HepG2 (cell line): ENCODE measurements around the gene GAS6. TPM values are rescaled to one million over a fixed set of nuclear protein-coding genes. Genes with fewer than 3 reads are reported as not detected.

Experiments used
- ATAC-seq: fragments of 200-7000 bp; cut with Tn5 transposase; 3 replicates; pipeline ENCODE4 v1.9.1; 2020; ENCODE audit warnings: mild to moderate bottlenecking, moderate library complexity
- BruUV-seq: library from RNA; stranded (reverse); fragments of 400-500 nt; replicated peaks from 2 replicates; lab custom pipeline; 2021; lab: Mats Ljungman, UMichigan
- CTCF ChIA-PET: fragments of 300-600 bp; formaldehyde crosslinking; extraction: SDS; loops from one replicate; lab custom pipeline; 2021; ENCODE audit warnings: low total read pairs, inconsistent platforms, low intra/inter-chr PET ratio; lab: Yijun Ruan, JAX
- POLR2A ChIA-PET: fragments of 350-600 bp; sonication (Branson Sonifier 250); formaldehyde crosslinking; loops from one replicate; lab custom pipeline; 2020; ENCODE audit warnings: antibody characterized with exemption, inconsistent platforms; lab: Yijun Ruan, JAX
- DNase-seq: peaks from one replicate; pipeline ENCODE4 v3.0.0-alpha.2; 2015; ENCODE audit warnings: low spot score
- FAIRE-seq: peaks from 3 replicates; lab custom pipeline; 2011; peaks lifted over from hg19 to GRCh38; lab: Jason Lieb, UNC
- H2AFZ ChIP-seq: one replicate; pipeline ENCODE4 v1.6.1; 2011; ENCODE audit warnings: low read length, inconsistent platforms
- H3K27ac ChIP-seq: fragments of 300-600 bp; 3 replicates; pipeline ENCODE4 v1.8.0; 2011; ENCODE audit warnings: mixed run types, mild to moderate bottlenecking, mixed read lengths, low read length, inconsistent platforms; ENCODE audit not compliant: insufficient read depth; ENCODE audit errors: extremely low read length
- H3K27me3 ChIP-seq, 2 experiments: fragments of 200-600 bp in 1 of 2; 2 replicates in 1 of 2; 3 replicates in 1 of 2; pipeline versions ENCODE4 v1.6.0 to v1.8.0; 2011; ENCODE audit warnings: low read length in 2 of 2, mild to moderate bottlenecking in 2 of 2, moderate library complexity in 2 of 2, inconsistent platforms in 1 of 2; ENCODE audit not compliant: insufficient read depth in 2 of 2, control insufficient read depth in 1 of 2
- H3K36me3 ChIP-seq, 2 experiments: fragments of 200-600 bp in 1 of 2; replicated peaks in 1 of 2; 2 replicates in 1 of 2; 3 replicates in 1 of 2; pipeline versions ENCODE4 v1.5.1 to v1.8.0; 2011; ENCODE audit warnings: low read length in 2 of 2, inconsistent platforms in 1 of 2; ENCODE audit not compliant: insufficient read depth in 2 of 2, control insufficient read depth in 1 of 2
- H3K4me1 ChIP-seq: 2 replicates; pipeline ENCODE4 v1.5.1; 2012; ENCODE audit warnings: low read length, inconsistent platforms; ENCODE audit not compliant: insufficient read depth
- H3K4me2 ChIP-seq: 2 replicates; pipeline ENCODE4 v1.6.0; 2011; ENCODE audit warnings: low read depth, low read length, inconsistent platforms
- H3K4me3 ChIP-seq, 3 experiments: fragments of 200-600 bp in 1 of 3; sonication (generic), shearing (Covaris generic) in 1 of 3; replicated peaks in 1 of 3; 2 replicates each; pipeline ENCODE4 v1.5.1; 2011 to 2016; ENCODE audit warnings: low read length in 3 of 3, inconsistent platforms in 2 of 3, low read depth in 2 of 3, mild to moderate bottlenecking in 2 of 3, control low read depth in 1 of 3, mixed read lengths in 1 of 3; ENCODE audit not compliant: insufficient read depth in 1 of 3
- H3K79me2 ChIP-seq: one replicate; pipeline ENCODE4 v1.6.1; 2011; ENCODE audit warnings: low read length, inconsistent platforms; ENCODE audit not compliant: insufficient read depth
- H3K9ac ChIP-seq: 2 replicates; pipeline ENCODE4 v1.6.0; 2011; ENCODE audit warnings: mild to moderate bottlenecking, low read depth, low read length, inconsistent platforms; ENCODE audit not compliant: insufficient read depth
- H3K9me3 ChIP-seq: 2 replicates; pipeline ENCODE4 v1.5.1; 2012; ENCODE audit warnings: mild to moderate bottlenecking, low read length
- H4K20me1 ChIP-seq: 2 replicates; pipeline ENCODE4 v1.6.0; 2011; ENCODE audit warnings: inconsistent platforms, mild to moderate bottlenecking, low read length, moderate library complexity; ENCODE audit not compliant: insufficient read depth
- CHD2 ChIP-seq: IDR thresholded peaks from 2 replicates; pipeline ENCODE4 v1.6.1; 2011; ENCODE audit warnings: low read depth, low read length, improper control_type of control experiment
- CTCF ChIP-seq: sonication (generic); formaldehyde crosslinking; IDR thresholded peaks from 2 replicates; pipeline ENCODE4 v1.5.0; 2020; ENCODE audit warnings: mild to moderate bottlenecking, missing genetic modification reagents, moderate library complexity
- FOXJ3 ChIP-seq: sonication (generic); formaldehyde crosslinking; IDR thresholded peaks from 2 replicates; pipeline ENCODE4 v1.4.0; 2020; ENCODE audit warnings: missing genetic modification reagents, mild to moderate bottlenecking, borderline replicate concordance
- NR1H2 ChIP-seq: sonication (generic); formaldehyde crosslinking; IDR thresholded peaks from 2 replicates; pipeline ENCODE4 v1.8.1; 2022; ENCODE audit warnings: low read depth, missing genetic modification reagents, borderline replicate concordance
- PHF8 ChIP-seq: sonication (generic); formaldehyde crosslinking; IDR thresholded peaks from 2 replicates; pipeline ENCODE4 v1.5.0; 2020; ENCODE audit warnings: missing genetic modification reagents
- RNF219 ChIP-seq: sonication (generic); formaldehyde crosslinking; IDR thresholded peaks from 2 replicates; pipeline ENCODE4 v1.5.0; 2020; ENCODE audit warnings: mild to moderate bottlenecking, missing genetic modification reagents
- TBX2 ChIP-seq: sonication (generic); formaldehyde crosslinking; IDR thresholded peaks from 2 replicates; pipeline ENCODE4 v1.5.0; 2020; ENCODE audit warnings: missing genetic modification reagents, mild to moderate bottlenecking, borderline replicate concordance
- ZNF230 ChIP-seq: sonication (generic); formaldehyde crosslinking; IDR thresholded peaks from 2 replicates; pipeline ENCODE4 v1.4.0; 2020; ENCODE audit warnings: mild to moderate bottlenecking, missing genetic modification reagents
- ZNF746 ChIP-seq: sonication (generic); formaldehyde crosslinking; IDR thresholded peaks from 2 replicates; pipeline ENCODE4 v1.8.0; 2022; ENCODE audit warnings: mild to moderate bottlenecking, missing genetic modification reagents
- WGBS: methylation state at CpG from one replicate; pipeline ENCODE4 v1.1.6; 2017; ENCODE audit warnings: low lambda C conversion rate; 5-methylcytosine and 5-hydroxymethylcytosine counted together
- in situ Hi-C: cut with HindIII; loops from 2 replicates; pipeline ENCODE4 v1.10.0; 2017; ENCODE audit warnings: low pct_unique_long_range_greater_than_20kb; ENCODE audit not compliant: extremely low pct_ligation_motif_present
- intact Hi-C: fragments of 100-400 bp; cut with micrococcal nuclease; formaldehyde crosslinking; loops from one replicate; pipeline ENCODE4 v1.10.0; 2022; ENCODE audit not compliant: unreplicated experiment
- polyA plus RNA-seq, 8 experiments: library from polyadenylated mRNA; depleted of rRNA in 3 of 8; stranded (reverse) in 7 of 8; unstranded in 1 of 8; fragments of >200 nt; fragmentation: Illumina TruSeq in 4 of 8; extraction: Trizol in 4 of 8; gene quantifications; 2 replicates each; pipeline versions ENCODE4 v1.2.1 to v1.2.3, GENCODE V29; 2011 to 2016; ENCODE audit warnings: low read depth in 4 of 8, missing spikeins in 1 of 8, mixed read lengths in 1 of 8; ENCODE audit not compliant: insufficient read depth in 1 of 8
- total RNA-seq, 5 experiments: library from RNA; depleted of rRNA; stranded (reverse); fragments of >200 nt; fragmentation: Illumina TruSeq; extraction: Trizol; gene quantifications; 2 replicates each; pipeline ENCODE4 v1.2.3, GENCODE V29; 2016; ENCODE audit warnings: low read depth in 1 of 5

Gene GAS6
- total and polyA plus RNA-seq, 2 of the 13 experiments (the other 11 are each of a cell fraction or from before 2014, with no cell fraction given) = 0.09 to 0.24 TPM

GRCh38 chr13:113898391-113898790 lies 34.5 kb upstream of the GAS6 start:
- ATAC-seq (no peak), DNase-seq (no peak), FAIRE-seq (no peak)
- TF ChIP-seq ZNF746 (CRISPR knock-in tag) = no peak
- no peak for TF ChIP-seq NR1H2 (CRISPR knock-in tag)
- TF ChIP-seq RNF219 = no peak
- no peak for TF ChIP-seq FOXJ3
- TF ChIP-seq TBX2 (CRISPR knock-in tag) = no peak
- no peak for TF ChIP-seq PHF8
- no peak for TF ChIP-seq ZNF230 (CRISPR knock-in tag)
- no peak for TF ChIP-seq CTCF (CRISPR knock-in tag)
- TF ChIP-seq CHD2 = no peak
- no TSS peak for BruUV-seq
- Histone ChIP-seq H3K27me3 (peaks cover 2 to 29% of the 10 kb centered on the region in 2 experiments; a peak in 4 of 5 replicates), H3K27ac (no peak overlapping the region), H3K9ac (no peak overlapping the region), H3K4me3 (no peak overlapping the region), H2AFZ (no peak overlapping the region), H3K36me3 (no peaks in the 10 kb centered on the region), H3K79me2 (no peaks in the 10 kb centered on the region), H3K4me2 (no peak overlapping the region), H3K4me1 (no peaks in the 10 kb centered on the region), H3K9me3 (no peaks in the 10 kb centered on the region), H4K20me1 (no peaks in the 10 kb centered on the region)
- in situ Hi-C loops (no loop called here), intact Hi-C loops (no loop called here)
- 28% methylated on average over 13 of the region's 15 CpGs for WGBS
- POLR2A ChIA-PET = no interaction called here
- CTCF ChIA-PET = no interaction called here
